Neural progenitor cell (in vitro differentiated cells): Measurements from ENCODE around the gene CCL5. TPM values are rescaled to one million over a fixed set of nuclear protein-coding genes. Genes with fewer than 3 reads are reported as not detected.

ENCODE experiments used
- DNase-seq: peaks from one replicate; pipeline ENCODE4 v3.0.0-alpha.2; 2016; ENCODE audit warnings: low spot score
- H2AFZ ChIP-seq: fragments of 200-600 bp; sonication (generic); replicated peaks from 2 replicates; pipeline ENCODE4 v1.6.1; 2016; ENCODE audit warnings: antibody characterized with exemption
- H3F3A ChIP-seq: fragments of 200-600 bp; sonication (generic); 2 replicates; pipeline ENCODE4 v1.6.1; 2016; ENCODE audit warnings: antibody characterized with exemption, low read depth
- H3K27ac ChIP-seq: fragments of 200-600 bp; sonication (generic); 2 replicates; pipeline ENCODE4 v1.5.1; 2016; ENCODE audit warnings: mild to moderate bottlenecking
- H3K27me3 ChIP-seq: fragments of 200-600 bp; sonication (generic); 2 replicates; pipeline ENCODE4 v1.6.1; 2016; ENCODE audit warnings: mild to moderate bottlenecking, moderate library complexity
- H3K36me3 ChIP-seq: fragments of 200-600 bp; sonication (generic); 2 replicates; pipeline ENCODE4 v1.5.1; 2016
- H3K4me1 ChIP-seq: fragments of 200-600 bp; sonication (generic); 2 replicates; pipeline ENCODE4 v1.6.1; 2016; ENCODE audit warnings: mixed run types
- H3K4me2 ChIP-seq: fragments of 200-600 bp; sonication (generic); 2 replicates; pipeline ENCODE4 v1.6.1; 2016
- H3K4me3 ChIP-seq: fragments of 200-600 bp; sonication (generic); 2 replicates; pipeline ENCODE4 v1.5.1; 2016
- H3K79me2 ChIP-seq: fragments of 200-600 bp; sonication (generic); 2 replicates; pipeline ENCODE4 v1.6.1; 2016; ENCODE audit warnings: low read depth
- H3K9ac ChIP-seq: fragments of 200-600 bp; sonication (generic); 2 replicates; pipeline ENCODE4 v1.6.1; 2016
- H3K9me3 ChIP-seq: fragments of 200-600 bp; sonication (generic); 2 replicates; pipeline ENCODE4 v1.5.1; 2016; ENCODE audit warnings: low read depth
- H4K20me1 ChIP-seq: fragments of 200-600 bp; sonication (generic); 2 replicates; pipeline ENCODE4 v1.6.1; 2016; ENCODE audit warnings: low read depth
- H3K27ac Mint-ChIP-seq: 3 replicates; pipeline ENCODE4 v1.8.0; 2021; ENCODE audit warnings: mixed read lengths
- H3K27me3 Mint-ChIP-seq: 2 replicates; pipeline ENCODE4 v1.8.0; 2022; ENCODE audit warnings: low read depth, mild to moderate bottlenecking, inconsistent platforms, moderate library complexity, mixed read lengths; ENCODE audit not compliant: insufficient read depth
- H3K36me3 Mint-ChIP-seq: 3 replicates; pipeline ENCODE4 v1.8.0; 2021; ENCODE audit warnings: mixed read lengths
- H3K4me1 Mint-ChIP-seq: 3 replicates; pipeline ENCODE4 v1.8.0; 2021; ENCODE audit warnings: mixed read lengths
- H3K4me3 Mint-ChIP-seq: 3 replicates; pipeline ENCODE4 v1.8.0; 2021; ENCODE audit warnings: mild to moderate bottlenecking, moderate library complexity, mixed read lengths
- H3K9me3 Mint-ChIP-seq: 3 replicates; pipeline ENCODE4 v1.8.0; 2020; ENCODE audit warnings: mixed read lengths
- EZH2 ChIP-seq: fragments of 200-600 bp; sonication (generic); IDR thresholded peaks from 2 replicates; pipeline ENCODE4 v1.6.1; 2017; ENCODE audit warnings: antibody characterized with exemption, mild to moderate bottlenecking, moderate library complexity
- EZH2phosphoT487 ChIP-seq: fragments of 200-600 bp; sonication (generic); IDR thresholded peaks from 2 replicates; pipeline ENCODE4 v1.6.1; 2017; ENCODE audit warnings: antibody characterized with exemption
- total RNA-seq: library from RNA; depleted of rRNA; stranded (reverse); fragments of >200 nt; gene quantifications from 2 replicates; pipeline ENCODE4 v1.2.3, GENCODE V29; 2015; ENCODE audit warnings: low replicate concordance
- TF ChIP-seq, protein P1 (sequence below): fragments of 200-600 bp; sonication (generic); IDR thresholded peaks from 2 replicates; pipeline ENCODE4 v1.5.1; 2017; ENCODE audit warnings: antibody characterized with exemption, mild to moderate bottlenecking

The CCL5 gene
- total RNA-seq, 1 donor from 2014 or later, result not detected

GRCh38 chr17:35872196-35872980 is 7.8 kb downstream of the CCL5 start:
- no peaks in the 10 kb centered on the region for H3K4me1 ChIP-seq
- H3K79me2 ChIP-seq, result no peaks in the 10 kb centered on the region
- no peaks in the 10 kb centered on the region for H3K27me3 Mint-ChIP-seq
- H3K4me1 Mint-ChIP-seq, result no peaks in the 10 kb centered on the region
- H3F3A ChIP-seq, result no peaks in the 10 kb centered on the region
- H3K27ac ChIP-seq, result no peak overlapping the region
- H3K27ac Mint-ChIP-seq, result peak overlapping the region; percentile 79
- H3K4me3 Mint-ChIP-seq, result no peak overlapping the region
- H4K20me1 ChIP-seq, result no peaks in the 10 kb centered on the region
- no peaks in the 10 kb centered on the region for H3K9me3 ChIP-seq
- H3K36me3 Mint-ChIP-seq, result no peaks in the 10 kb centered on the region
- no peaks in the 10 kb centered on the region for H3K9me3 Mint-ChIP-seq
- H3K27me3 ChIP-seq, result no peaks in the 10 kb centered on the region
- no peak overlapping the region for H3K9ac ChIP-seq
- H3K4me2 ChIP-seq, result no peak overlapping the region
- H3K36me3 ChIP-seq, result no peaks in the 10 kb centered on the region
- DNase-seq, result no peak
- H3K4me3 ChIP-seq, result no peak overlapping the region
- TF ChIP-seq EZH2phosphoT487, result no peak
- TF ChIP-seq, protein P1, sequence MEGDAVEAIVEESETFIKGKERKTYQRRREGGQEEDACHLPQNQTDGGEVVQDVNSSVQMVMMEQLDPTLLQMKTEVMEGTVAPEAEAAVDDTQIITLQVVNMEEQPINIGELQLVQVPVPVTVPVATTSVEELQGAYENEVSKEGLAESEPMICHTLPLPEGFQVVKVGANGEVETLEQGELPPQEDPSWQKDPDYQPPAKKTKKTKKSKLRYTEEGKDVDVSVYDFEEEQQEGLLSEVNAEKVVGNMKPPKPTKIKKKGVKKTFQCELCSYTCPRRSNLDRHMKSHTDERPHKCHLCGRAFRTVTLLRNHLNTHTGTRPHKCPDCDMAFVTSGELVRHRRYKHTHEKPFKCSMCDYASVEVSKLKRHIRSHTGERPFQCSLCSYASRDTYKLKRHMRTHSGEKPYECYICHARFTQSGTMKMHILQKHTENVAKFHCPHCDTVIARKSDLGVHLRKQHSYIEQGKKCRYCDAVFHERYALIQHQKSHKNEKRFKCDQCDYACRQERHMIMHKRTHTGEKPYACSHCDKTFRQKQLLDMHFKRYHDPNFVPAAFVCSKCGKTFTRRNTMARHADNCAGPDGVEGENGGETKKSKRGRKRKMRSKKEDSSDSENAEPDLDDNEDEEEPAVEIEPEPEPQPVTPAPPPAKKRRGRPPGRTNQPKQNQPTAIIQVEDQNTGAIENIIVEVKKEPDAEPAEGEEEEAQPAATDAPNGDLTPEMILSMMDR, result no peak
- TF ChIP-seq EZH2, result no peak
- no peak overlapping the region for H2AFZ ChIP-seq

DNA sequence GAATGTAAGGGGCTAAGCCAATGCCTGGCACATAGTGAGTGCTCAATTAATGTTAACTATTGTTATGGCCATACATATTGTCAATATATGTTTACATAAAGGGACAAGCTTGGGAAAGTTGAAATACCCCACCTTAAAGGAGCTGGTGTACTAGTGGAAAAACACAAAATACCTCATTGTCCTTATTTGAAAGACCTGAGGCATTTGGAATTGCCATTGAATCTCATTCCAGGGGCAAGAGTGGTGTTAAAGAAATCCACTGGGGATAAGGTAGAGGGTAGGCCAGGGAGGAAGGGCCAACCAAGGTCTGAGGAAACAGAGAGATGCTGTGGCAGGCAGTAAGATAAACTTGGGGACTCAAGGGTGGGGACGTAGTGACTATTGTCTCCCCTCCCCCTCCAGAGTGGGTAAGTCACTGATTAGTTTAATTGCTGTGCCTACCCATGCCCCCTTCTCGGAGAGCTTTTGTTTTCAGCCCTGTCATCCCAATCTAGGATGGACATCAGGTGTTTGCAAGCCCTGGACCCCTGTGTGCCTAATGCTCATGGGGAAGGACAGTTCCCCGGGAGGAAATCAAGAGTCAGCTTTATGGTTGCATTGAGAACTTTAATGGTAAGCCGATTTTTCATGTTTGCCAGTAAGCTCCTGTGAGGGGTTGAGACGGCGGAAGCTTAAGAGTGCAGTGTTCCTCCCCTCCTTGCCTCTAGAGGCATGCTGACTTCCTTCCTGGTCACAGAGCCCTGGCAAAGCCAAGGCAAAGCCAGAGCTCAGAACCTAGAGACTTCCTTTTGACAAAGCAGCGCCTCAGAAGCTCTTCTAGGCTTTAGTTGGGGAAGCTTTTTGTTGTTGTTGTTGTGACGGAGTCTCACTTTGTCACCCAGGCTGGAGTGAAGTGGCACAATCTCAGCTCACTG is 9.0 kb downstream of the CCL5 start:
- Histone ChIP-seq H3K9ac (no peak overlapping the region), H3K27me3 (no peaks in the 10 kb centered on the region), H3K36me3 (no peaks in the 10 kb centered on the region), H3K9me3 (no peaks in the 10 kb centered on the region), H3K4me3 (no peak overlapping the region), H3K79me2 (no peaks in the 10 kb centered on the region), H3K4me2 (no peak overlapping the region), H3K4me1 (no peaks in the 10 kb centered on the region), H4K20me1 (no peaks in the 10 kb centered on the region), H3F3A (no peaks in the 10 kb centered on the region), H2AFZ (no peak overlapping the region), H3K27ac (no peak overlapping the region)
- H3K27me3 Mint-ChIP-seq, result peaks cover 3% of the 10 kb centered on the region
- no peak overlapping the region for H3K27ac Mint-ChIP-seq
- TF ChIP-seq, protein P1, result peak; percentile 11
- TF ChIP-seq EZH2phosphoT487, result no peak
- TF ChIP-seq EZH2, result no peak
- H3K4me3 Mint-ChIP-seq, result no peak overlapping the region
- no peaks in the 10 kb centered on the region for H3K4me1 Mint-ChIP-seq
- no peaks in the 10 kb centered on the region for H3K9me3 Mint-ChIP-seq
- H3K36me3 Mint-ChIP-seq, result no peaks in the 10 kb centered on the region
- DNase-seq, result peak; percentile 13

- Histone ChIP-seq H3K4me2 (no peak within 1 kb of the TSS), H3K36me3 (no peaks in the 10 kb centered on the region), H3K9me3 (no peaks in the 10 kb centered on the region), H4K20me1 (no peaks in the 10 kb centered on the region), H3F3A (no peaks in the 10 kb centered on the region), H2AFZ (no peak within 1 kb of the TSS), H3K9ac (no peak within 1 kb of the TSS), H3K4me1 (no peaks in the 10 kb centered on the region), H3K79me2 (no peaks in the 10 kb centered on the region), H3K4me3 (no peak within 1 kb of the TSS), H3K27me3 (no peaks in the 10 kb centered on the region), H3K27ac (no peak within 1 kb of the TSS)
- no peak for DNase-seq
- Mint-ChIP-seq H3K4me1 (no peaks in the 10 kb centered on the region), H3K36me3 (no peaks in the 10 kb centered on the region), H3K27ac (no peak within 1 kb of the TSS), H3K27me3 (peaks cover 5% of the 10 kb centered on the region), H3K9me3 (no peaks in the 10 kb centered on the region), H3K4me3 (no peak within 1 kb of the TSS)
- TF ChIP-seq, protein P1, result no peak
- TF ChIP-seq EZH2 (no peak), EZH2phosphoT487 (no peak)
Measured at GRCh38 chr17:35868737-35869136, 11.4 kb downstream of the CCL5 start, which contains the start of gene HEATR9. TSS of gene HEATR9 (minus strand) at chr17:35868891. CDS start at chr17:35868742, 149 bp downstream.
